GM12891 (cell line): ENCODE measurements around the gene UMAD1. TPM values are rescaled to one million over a fixed set of nuclear protein-coding genes. Genes with fewer than 3 reads are reported as not detected.

ENCODE experiments used
- DNase-seq: peaks from one replicate; pipeline ENCODE4 v3.0.0; 2011; ENCODE audit warnings: low spot score; ENCODE audit not compliant: insufficient read length
- FAIRE-seq: peaks from 2 replicates; lab custom pipeline; 2011; peaks lifted over from hg19 to GRCh38; lab: Jason Lieb, UNC
- PAX5 ChIP-seq: IDR thresholded peaks from 2 replicates; pipeline ENCODE4 v1.6.1; 2011; ENCODE audit warnings: low read length, moderate library complexity, mild to moderate bottlenecking; ENCODE audit not compliant: insufficient read depth, severe bottlenecking
- POLR2A ChIP-seq: IDR thresholded peaks from 2 replicates; pipeline ENCODE4 v1.6.1; 2011; ENCODE audit warnings: low read depth, low read length, control low read depth
- POLR2AphosphoS5 ChIP-seq: IDR thresholded peaks from 2 replicates; pipeline ENCODE4 v1.6.1; 2011; ENCODE audit warnings: low read depth, low read length, control low read depth
- POU2F2 ChIP-seq: IDR thresholded peaks from 2 replicates; pipeline ENCODE4 v1.6.1; 2011; ENCODE audit warnings: low read depth, mild to moderate bottlenecking, control low read depth, low read length, moderate library complexity
- SPI1 ChIP-seq: IDR thresholded peaks from 2 replicates; pipeline ENCODE4 v1.6.1; 2011; ENCODE audit warnings: low read depth, low read length, control low read depth
- TAF1 ChIP-seq: IDR thresholded peaks from 2 replicates; pipeline ENCODE4 v1.6.1; 2011; ENCODE audit warnings: low read depth, low read length, control low read depth
- polyA plus RNA-seq: library from polyadenylated mRNA; unstranded; fragments of >200 nt; gene quantifications from one replicate; pipeline ENCODE4 v1.2.1, GENCODE V29; 2012; ENCODE audit warnings: low read depth, missing spikeins, inconsistent platforms; ENCODE audit not compliant: missing spikeins

UMAD1 gene
- 6.0 TPM for polyA plus RNA-seq

DNA sequence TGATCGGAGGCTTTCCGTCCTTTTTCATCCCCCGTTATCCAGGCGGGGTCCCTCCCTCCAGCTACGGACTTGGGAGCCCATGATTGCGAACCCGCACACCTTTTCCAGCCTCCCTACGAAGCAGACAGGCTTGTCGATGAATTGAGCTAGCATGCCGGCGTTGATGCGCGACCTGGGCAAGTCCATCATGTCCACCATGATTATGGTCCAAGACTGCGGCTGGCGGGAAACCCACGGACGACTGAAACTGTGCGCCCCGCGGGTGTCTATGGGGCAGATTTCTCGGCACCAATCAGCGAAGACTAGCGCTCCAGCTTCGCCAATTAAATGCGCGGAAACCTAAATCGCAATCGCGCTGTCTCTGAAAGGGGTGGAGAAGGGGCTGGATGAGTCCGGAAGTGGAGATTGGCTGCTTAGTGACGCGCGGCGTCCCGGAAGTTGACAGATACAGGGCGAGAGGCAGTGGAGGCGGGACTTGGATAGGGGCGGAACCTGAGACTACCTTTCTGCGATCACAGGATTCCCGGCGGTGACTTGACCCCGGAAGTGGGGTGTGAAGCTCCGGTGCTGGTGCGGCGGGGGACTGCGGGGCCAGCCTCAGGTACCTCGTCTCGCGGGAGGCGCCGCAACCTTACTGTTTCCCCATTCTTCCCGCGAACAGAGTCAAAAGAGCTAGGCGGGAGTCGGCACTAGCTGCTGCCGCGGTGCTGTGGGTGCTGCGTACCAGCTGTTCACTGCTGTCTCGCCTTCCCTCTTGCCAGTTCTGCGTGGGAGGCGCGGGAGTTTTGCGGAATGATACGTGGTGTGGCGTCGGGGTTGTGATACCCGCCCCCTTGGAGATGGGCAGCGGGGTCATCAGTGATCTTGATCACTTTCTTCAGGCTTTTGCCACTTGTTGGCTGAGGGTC, at the start of gene UMAD1:
UMAD1 (plus strand) TSS at position 532 of the 908 bp plus-strand sequence. CDS start 32,620 bp downstream, outside the sequence.
- TF ChIP-seq POLR2A (peak; percentile 83), TAF1 (peak; percentile 93), SPI1 (no peak), POLR2AphosphoS5 (peak; percentile 86), POU2F2 (peak; percentile 67; the same call in 1 of the 2 replicates), PAX5 (no peak)
- DNase-seq (peak; percentile 64), FAIRE-seq (peak; percentile 99)

GRCh38 chr7:7595451-7595850, 45.1 kb upstream of the UMAD1 start:
- TF ChIP-seq PAX5 (no peak), SPI1 (no peak), TAF1 (no peak), POU2F2 (no peak), POLR2A (no peak), POLR2AphosphoS5 (no peak)
- DNase-seq (no peak), FAIRE-seq (no peak)

DNA sequence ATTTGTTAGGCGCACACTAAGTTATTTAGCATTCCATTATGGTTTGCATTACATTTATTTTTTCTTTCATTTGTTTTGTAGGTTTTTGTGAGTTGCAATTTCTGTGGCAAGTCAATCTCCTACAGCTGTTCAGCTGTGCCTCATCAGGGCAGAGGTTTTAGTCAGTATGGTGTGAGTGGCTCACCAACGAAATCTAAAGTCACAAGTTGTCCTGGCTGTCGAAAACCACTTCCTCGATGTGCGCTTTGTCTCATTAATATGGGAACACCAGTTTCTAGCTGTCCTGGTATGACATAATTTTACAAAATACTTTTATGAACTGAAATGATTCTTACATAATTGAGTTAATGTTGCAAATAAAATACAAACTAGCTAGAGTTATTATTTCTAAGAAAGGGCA, 44.4 kb upstream of the UMAD1 start:
- DNase-seq (no peak), FAIRE-seq (no peak)
- TF ChIP-seq SPI1 (no peak), TAF1 (no peak), POU2F2 (no peak)

- FAIRE-seq (no peak), DNase-seq (no peak)
- TF ChIP-seq PAX5, result no peak
- TF ChIP-seq TAF1, result no peak
- TF ChIP-seq POU2F2, result no peak
Measured at GRCh38 chr7:7607010-7607409, 33.5 kb upstream of the UMAD1 start.

- no peak for DNase-seq
- TF ChIP-seq POU2F2, result no peak
- TF ChIP-seq PAX5, result no peak
- no peak for TF ChIP-seq SPI1
- TF ChIP-seq POLR2AphosphoS5, result no peak
- no peak for TF ChIP-seq POLR2A
- no peak for TF ChIP-seq TAF1
- FAIRE-seq, result no peak
Measured at GRCh38 chr7:7609330-7609729, 31.2 kb upstream of the UMAD1 start.

DNA sequence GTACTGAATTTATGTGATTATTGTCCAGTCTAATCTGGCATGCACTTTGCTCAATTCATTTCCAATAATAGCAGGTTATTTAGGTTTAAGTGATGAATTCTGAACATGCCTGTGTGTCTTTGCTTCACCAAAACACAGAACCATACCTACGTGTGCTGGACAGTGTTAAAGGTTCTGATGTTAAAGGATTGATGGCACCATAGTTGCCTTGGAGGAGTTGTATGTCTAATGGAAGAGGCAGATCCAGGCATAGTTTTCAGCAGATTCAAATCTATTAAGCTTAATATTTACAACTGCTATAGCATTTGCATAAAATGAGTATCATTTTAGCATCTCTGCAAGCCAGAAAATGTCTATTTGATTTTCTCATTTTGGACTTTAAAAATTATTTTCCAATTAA, 28.0 kb upstream of the UMAD1 start:
- FAIRE-seq (no peak), DNase-seq (no peak)
- TF ChIP-seq POLR2A, result no peak
- TF ChIP-seq POLR2AphosphoS5, result no peak
- no peak for TF ChIP-seq SPI1
- TF ChIP-seq POU2F2, result no peak
- no peak for TF ChIP-seq PAX5
- TF ChIP-seq TAF1, result no peak

DNA sequence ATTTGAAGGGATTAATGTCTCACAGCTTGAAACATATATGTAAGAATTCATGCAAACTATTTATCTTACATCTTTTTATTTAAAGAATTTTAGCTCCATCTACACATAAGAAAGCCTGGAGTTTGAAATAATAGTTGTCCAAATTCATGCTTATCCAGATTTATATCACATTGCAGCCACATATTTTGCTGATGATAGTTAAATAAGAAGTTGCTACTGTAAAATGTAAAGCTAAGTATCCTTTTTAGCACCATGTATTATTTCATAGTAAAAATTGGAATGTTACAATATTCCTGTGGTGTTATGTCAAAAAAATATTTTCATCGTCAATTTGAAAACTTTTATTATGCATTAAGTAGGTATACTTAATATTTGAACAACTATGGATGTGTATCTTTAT, 27.3 kb upstream of the UMAD1 start:
- FAIRE-seq (no peak), DNase-seq (no peak)
- no peak for TF ChIP-seq POLR2AphosphoS5
- no peak for TF ChIP-seq SPI1
- TF ChIP-seq TAF1, result no peak

- TF ChIP-seq POLR2A (no peak), POU2F2 (no peak), TAF1 (no peak), PAX5 (no peak), SPI1 (no peak)
- no peak for FAIRE-seq
- DNase-seq, result no peak
Measured at GRCh38 chr7:7614018-7614741, 26.4 kb upstream of the UMAD1 start.

DNA sequence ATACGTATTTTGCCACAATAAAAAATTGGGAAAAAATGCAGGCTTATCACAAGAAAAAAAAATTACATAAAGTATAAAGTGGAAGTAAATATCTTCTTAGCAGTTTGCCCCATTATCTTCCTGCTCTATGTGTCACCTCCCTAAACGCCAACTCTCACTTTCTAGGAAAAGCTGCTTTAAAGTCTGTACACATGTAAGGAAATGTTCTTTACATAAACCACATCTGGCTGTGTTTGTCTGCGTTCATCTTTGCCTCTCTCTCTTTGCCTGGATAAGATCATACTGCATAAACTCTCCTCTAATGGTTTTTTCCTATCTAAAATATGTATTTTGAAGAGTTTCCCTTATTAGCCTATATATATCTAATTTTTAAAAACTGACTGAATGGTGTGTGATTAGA, 23.0 kb upstream of the UMAD1 start:
- FAIRE-seq, result no peak
- DNase-seq, result no peak
- TF ChIP-seq POLR2A, result no peak
- TF ChIP-seq POU2F2, result no peak
- no peak for TF ChIP-seq POLR2AphosphoS5
- TF ChIP-seq SPI1, result no peak
- no peak for TF ChIP-seq PAX5

GRCh38 chr7:7618410-7618809, 22.1 kb upstream of the UMAD1 start:
- DNase-seq, result no peak
- FAIRE-seq, result no peak
- TF ChIP-seq POLR2AphosphoS5 (no peak), SPI1 (no peak), TAF1 (no peak), POU2F2 (no peak), POLR2A (no peak)
